Measurements from ENCODE around the gene FHOD3.

DNA sequence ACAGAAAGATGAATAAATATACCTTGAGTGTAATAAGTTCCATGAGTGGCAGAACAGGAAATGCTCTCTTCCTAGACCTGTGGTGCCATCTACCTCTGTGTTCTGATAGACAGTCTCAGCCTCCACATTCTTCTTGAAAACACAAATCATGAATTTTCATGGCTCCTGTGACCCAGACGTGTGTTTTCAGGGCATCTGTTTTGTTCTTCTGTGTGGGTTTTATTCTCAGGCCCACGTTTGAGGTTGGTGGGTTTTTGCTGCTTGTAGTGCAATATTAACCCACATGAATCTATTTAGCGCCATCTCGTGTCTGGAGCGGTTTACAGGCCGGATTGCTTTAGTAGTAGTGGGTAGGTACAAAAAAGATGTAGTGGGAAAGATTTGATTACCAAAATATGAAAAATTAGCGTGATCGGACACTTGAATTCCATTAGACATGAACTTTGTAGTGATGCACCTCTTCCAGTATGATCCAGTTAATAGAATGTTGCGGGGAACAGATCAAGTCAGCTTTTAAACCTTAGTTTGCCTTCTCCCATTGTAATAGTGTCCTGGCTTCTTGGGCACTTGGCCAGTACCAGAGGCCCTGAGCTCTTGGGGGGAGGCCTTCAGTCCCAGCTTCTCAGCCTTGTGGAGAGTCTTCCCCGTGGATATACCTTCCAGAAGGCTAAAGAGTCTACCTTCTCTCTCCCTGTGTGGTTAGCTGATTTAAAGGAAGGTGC lies 274.8 kb downstream of the FHOD3 start:
- TF ChIP-seq CTCF (IDR thresholded peaks at IDR 0.05; ENCODE audit: low read depth, low read length, missing input control) (peak; percentile 36), TAF1 (conservative IDR thresholded peaks at IDR 0.05) (no peak), GABPA (IDR thresholded peaks at IDR 0.05 in 1 of 2, conservative IDR thresholded peaks at IDR 0.05 in 1 of 2) (no peak), RAD21 (IDR thresholded peaks at IDR 0.05) (peak; percentile 69 to 73), YY1 (IDR thresholded peaks at IDR 0.05) (no peak), HNF4G (IDR thresholded peaks at IDR 0.05) (no peak), FOXA1 (IDR thresholded peaks at IDR 0.05) (no peak)
